HepG2 (cell line): ENCODE results near the gene BCAS4. TPM values are rescaled to one million over a fixed set of nuclear protein-coding genes. Genes with fewer than 3 reads are reported as not detected.
A peak's percentile ranks its signal among the peaks of the same experiment; 100 is the strongest.

Experiments
- AGO2 ChIP-seq: fragments of 200-400 bp; formaldehyde crosslinking; optimal IDR thresholded peaks from 2 replicates; pipeline ENCODE3; 2017; ENCODE audit warnings: mild to moderate bottlenecking, low read depth, low read length, moderate library complexity
- BRF2 ChIP-seq: sonication (generic); formaldehyde crosslinking; IDR thresholded peaks from 2 replicates; pipeline ENCODE4 v1.8.1; 2022; ENCODE audit warnings: mild to moderate bottlenecking, missing genetic modification reagents
- CHD4 ChIP-seq: fragments of 200-600 bp; sonication (generic); IDR thresholded peaks from 2 replicates; pipeline ENCODE4 v1.7.0; 2017; ENCODE audit warnings: mild to moderate bottlenecking, low read length, borderline replicate concordance
- CREB1 ChIP-seq, 2 experiments: fragments of 450-650 bp in 1 of 2; IDR thresholded peaks; 2 replicates each; pipeline ENCODE4 v1.6.1; 2016 to 2017; ENCODE audit warnings: control low read depth in 1 of 2, mild to moderate bottlenecking in 1 of 2, missing compliant biosample characterization in 1 of 2, missing genetic modification characterization in 1 of 2
- EEA1 ChIP-seq: sonication (generic); formaldehyde crosslinking; IDR thresholded peaks from 2 replicates; pipeline ENCODE4 v1.5.1; 2020; ENCODE audit warnings: mild to moderate bottlenecking, missing genetic modification reagents, borderline replicate concordance
- FOXO1 ChIP-seq: sonication (generic); formaldehyde crosslinking; IDR thresholded peaks from 2 replicates; pipeline ENCODE4 v1.4.0; 2020; ENCODE audit warnings: missing genetic modification reagents
- HDAC6 ChIP-seq: fragments of 200-600 bp; sonication (generic); IDR thresholded peaks from 2 replicates; pipeline ENCODE4 v1.7.0; 2017; ENCODE audit warnings: mild to moderate bottlenecking, antibody characterized with exemption, low read length, low read depth
- HNRNPLL ChIP-seq: fragments of 200-400 bp; formaldehyde crosslinking; IDR thresholded peaks from 2 replicates; pipeline ENCODE4 v1.6.1; 2017; ENCODE audit warnings: mild to moderate bottlenecking, low read depth, low read length; ENCODE audit not compliant: poor library complexity, severe bottlenecking
- IRF2 ChIP-seq: IDR thresholded peaks from 2 replicates; pipeline ENCODE4 v1.6.1; 2018; ENCODE audit warnings: missing genetic modification reagents, missing compliant biosample characterization
- KLF12 ChIP-seq: sonication (generic); formaldehyde crosslinking; IDR thresholded peaks from 2 replicates; pipeline ENCODE4 v1.4.0; 2020; ENCODE audit warnings: missing genetic modification reagents, borderline replicate concordance
- NR2F6 ChIP-seq, 2 experiments: IDR thresholded peaks; 2 replicates each; pipeline ENCODE4 v1.6.1; 2016; ENCODE audit warnings: antibody characterized with exemption in 1 of 2, mild to moderate bottlenecking in 1 of 2
- PBX2 ChIP-seq: IDR thresholded peaks from 2 replicates; pipeline ENCODE4 v1.6.1; 2016; ENCODE audit warnings: control low read depth
- POLR2AphosphoS5 ChIP-seq: IDR thresholded peaks from 2 replicates; pipeline ENCODE4 v1.6.1; 2012; ENCODE audit warnings: low read depth, low read length
- RERE ChIP-seq: IDR thresholded peaks from 2 replicates; pipeline ENCODE4 v1.6.1; 2016; ENCODE audit warnings: low read depth, missing genetic modification reagents, missing compliant biosample characterization
- SP4 ChIP-seq: sonication (generic); formaldehyde crosslinking; IDR thresholded peaks from 2 replicates; pipeline ENCODE4 v1.8.1; 2023; ENCODE audit warnings: mild to moderate bottlenecking, missing genetic modification reagents
- XRCC5 ChIP-seq: fragments of 200-400 bp; formaldehyde crosslinking; optimal IDR thresholded peaks from 2 replicates; pipeline ENCODE3; 2017; ENCODE audit warnings: mild to moderate bottlenecking, low read length
- ZNF160 ChIP-seq: sonication (generic); formaldehyde crosslinking; IDR thresholded peaks from 2 replicates; pipeline ENCODE4 v1.8.0; 2022; ENCODE audit warnings: mild to moderate bottlenecking, inconsistent platforms, missing genetic modification reagents
- ZNF225 ChIP-seq: sonication (generic); formaldehyde crosslinking; IDR thresholded peaks from 2 replicates; pipeline ENCODE4 v1.4.0; 2020; ENCODE audit warnings: mild to moderate bottlenecking, missing genetic modification reagents
- ZNF607 ChIP-seq: sonication (generic); formaldehyde crosslinking; IDR thresholded peaks from 2 replicates; pipeline ENCODE4 v1.5.1; 2020; ENCODE audit warnings: missing genetic modification reagents, mild to moderate bottlenecking, borderline replicate concordance
- ZNF619 ChIP-seq: sonication (generic); formaldehyde crosslinking; IDR thresholded peaks from 2 replicates; pipeline ENCODE4 v1.4.0; 2020; ENCODE audit warnings: mild to moderate bottlenecking, missing genetic modification reagents
- ZNF709 ChIP-seq: sonication (generic); formaldehyde crosslinking; IDR thresholded peaks from 2 replicates; pipeline ENCODE4 v1.5.0; 2020; ENCODE audit warnings: mild to moderate bottlenecking, missing genetic modification reagents
- ZSCAN12 ChIP-seq: sonication (generic); formaldehyde crosslinking; IDR thresholded peaks from 2 replicates; pipeline ENCODE4 v1.9.0; 2021; ENCODE audit warnings: mild to moderate bottlenecking, missing genetic modification reagents
- polyA plus RNA-seq, 8 experiments: library from polyadenylated mRNA; depleted of rRNA in 3 of 8; stranded (reverse) in 7 of 8; unstranded in 1 of 8; fragments of >200 nt; fragmentation: Illumina TruSeq in 4 of 8; extraction: Trizol in 4 of 8; gene quantifications; 2 replicates each; pipeline versions ENCODE4 v1.2.1 to v1.2.3, GENCODE V29; 2011 to 2016; ENCODE audit warnings: low read depth in 4 of 8, missing spikeins in 1 of 8, mixed read lengths in 1 of 8; ENCODE audit not compliant: insufficient read depth in 1 of 8
- total RNA-seq, 5 experiments: library from RNA; depleted of rRNA; stranded (reverse); fragments of >200 nt; fragmentation: Illumina TruSeq; extraction: Trizol; gene quantifications; 2 replicates each; pipeline ENCODE4 v1.2.3, GENCODE V29; 2016; ENCODE audit warnings: low read depth in 1 of 5

The BCAS4 gene
- total and polyA plus RNA-seq, 2 of the 13 experiments (the other 11 are each of a cell fraction or from before 2014, with no cell fraction given) = 7.2 to 8.0 TPM

GRCh38 chr20:50794846-50795634, at the start of gene BCAS4 (continued):
- TF ChIP-seq RERE (CRISPR knock-in tag) (no peak), ZNF619 (CRISPR knock-in tag) (no peak; the same call in 1 of the 2 replicates), AGO2 (no peak), ZNF709 (CRISPR knock-in tag) (0 out of 2 replicates have a peak, but pooled peaks have one; percentile 80), CREB1 (IDR thresholded peaks at IDR 0.05) (no peak), CREB1 (CRISPR knock-in tag; IDR thresholded peaks at IDR 0.05) (no peak), KLF12 (CRISPR knock-in tag) (peak; percentile 77; the same call in 1 of the 2 replicates), SP4 (CRISPR knock-in tag) (peak; percentile 80), PBX2 (CRISPR knock-in tag) (no peak), POLR2AphosphoS5 (0 out of 2 replicates have a peak, but pooled peaks have one; percentile 22), XRCC5 (peak; percentile 82), HDAC6 (no peak), ZNF160 (CRISPR knock-in tag) (no peak; the same call in 1 of the 2 replicates), NR2F6 (IDR thresholded peaks at IDR 0.05) (no peak), NR2F6 (CRISPR knock-in tag; IDR thresholded peaks at IDR 0.05) (0 out of 2 replicates have a peak, but pooled peaks have one; percentile 10), IRF2 (CRISPR knock-in tag) (no peak), ZNF225 (CRISPR knock-in tag) (peak; percentile 64; the same call in 1 of the 2 replicates), HNRNPLL (peak; percentile 84), EEA1 (CRISPR knock-in tag) (0 out of 2 replicates have a peak, but pooled peaks have one; percentile 75), ZNF607 (CRISPR knock-in tag) (peak; percentile 80; the same call in 1 of the 2 replicates), ZSCAN12 (CRISPR knock-in tag) (peak; percentile 85; the same call in 1 of the 2 replicates), BRF2 (CRISPR knock-in tag) (0 out of 2 replicates have a peak, but pooled peaks have one; percentile 49), FOXO1 (CRISPR knock-in tag) (no peak), CHD4 (no peak)
